CD4-positive, alpha-beta T cell (primary cell): ENCODE measurements around the gene CRYBB3. TPM values are rescaled to one million over a fixed set of nuclear protein-coding genes. Genes with fewer than 3 reads are reported as not detected.

Experiments
- ATAC-seq: fragments of 200-7000 bp; cut with Tn5 transposase; one replicate; pipeline ENCODE4 v1.10.0; 2022; ENCODE audit warnings: mild to moderate bottlenecking; ENCODE audit not compliant: poor library complexity
- CTCF ChIA-PET: fragments of 350-600 bp; sonication (Branson Sonifier 250); formaldehyde crosslinking; loops from one replicate; lab custom pipeline; 2021; ENCODE audit warnings: antibody characterized with exemption, inconsistent platforms; lab: Charles Lee
- POLR2A ChIA-PET: fragments of 350-600 bp; sonication (Branson Sonifier 250); formaldehyde crosslinking; loops from one replicate; lab custom pipeline; 2021; ENCODE audit warnings: antibody characterized with exemption, inconsistent platforms; lab: Charles Lee
- DNase-seq, 14 experiments: peaks; one replicate each; pipeline ENCODE4 v3.0.0-alpha.2; 2013 to 2020; ENCODE audit warnings: mixed read lengths in 2 of 14
- H3K27ac ChIP-seq, 2 donors: one replicate each; pipeline versions ENCODE4 v1.5.1 to v1.7.0; 2013; ENCODE audit warnings: low read length in 2 of 2, low read depth in 1 of 2, mild to moderate bottlenecking in 1 of 2
- H3K27me3 ChIP-seq, 2 experiments: 1 replicate in 1 of 2; 2 replicates in 1 of 2; pipeline versions ENCODE4 v1.6.1 to v1.7.0; 2013; ENCODE audit warnings: low read length in 2 of 2, control low read depth in 1 of 2, mild to moderate bottlenecking in 1 of 2, moderate library complexity in 1 of 2; ENCODE audit not compliant: insufficient read depth in 2 of 2, control insufficient read depth in 1 of 2
- H3K36me3 ChIP-seq: one replicate; pipeline ENCODE4 v1.6.1; 2013; ENCODE audit warnings: low read length, control low read depth; ENCODE audit not compliant: insufficient read depth
- H3K4me1 ChIP-seq: one replicate; pipeline ENCODE4 v1.6.1; 2013; ENCODE audit warnings: low read length, control low read depth; ENCODE audit not compliant: insufficient read depth
- H3K4me3 ChIP-seq: one replicate; pipeline ENCODE4 v1.5.1; 2013; ENCODE audit warnings: mild to moderate bottlenecking, low read length, moderate library complexity
- H3K9me3 ChIP-seq, 2 experiments: 1 replicate in 1 of 2; 2 replicates in 1 of 2; pipeline versions ENCODE4 v1.6.1 to v1.7.0; 2013; ENCODE audit warnings: low read length in 2 of 2, mild to moderate bottlenecking in 2 of 2, control low read depth in 1 of 2, moderate library complexity in 1 of 2; ENCODE audit not compliant: control insufficient read depth in 1 of 2, insufficient read depth in 1 of 2
- H3K27ac Mint-ChIP-seq: one replicate; pipeline ENCODE4 v1.8.0; 2020; ENCODE audit warnings: mixed read lengths
- H3K27me3 Mint-ChIP-seq: one replicate; pipeline ENCODE4 v1.8.0; 2021; ENCODE audit warnings: mixed read lengths
- H3K36me3 Mint-ChIP-seq: one replicate; pipeline ENCODE4 v1.8.0; 2021; ENCODE audit warnings: low read depth, mixed read lengths
- H3K4me1 Mint-ChIP-seq: one replicate; pipeline ENCODE4 v1.8.0; 2021; ENCODE audit warnings: low read depth, mixed read lengths
- H3K4me3 Mint-ChIP-seq: one replicate; pipeline ENCODE4 v1.8.0; 2020; ENCODE audit warnings: mild to moderate bottlenecking, mixed read lengths
- H3K9me3 Mint-ChIP-seq: one replicate; pipeline ENCODE4 v1.8.0; 2020; ENCODE audit warnings: mixed read lengths
- intact Hi-C, 2 experiments: fragments of 100-400 bp; cut with DNase I in 1 of 2; cut with micrococcal nuclease in 1 of 2; formaldehyde crosslinking; loops; one replicate each; pipeline versions ENCODE4 v1.15.1 to v1.9.0; 2023 to 2025; cut with DNase I, micrococcal nuclease
- total RNA-seq, 174 experiments: library from RNA in 2 of 174; stranded (reverse) in 2 of 174; gene quantifications; one replicate each; pipeline ENCODE4 v1.2.3 and lab custom pipeline; 2021 to 2026
- TF ChIP-seq, protein P1 (sequence below): fragments of 200-600 bp; IDR thresholded peaks from one replicate; pipeline ENCODE4 v1.8.0; 2022; ENCODE audit warnings: antibody characterized with exemption, mild to moderate bottlenecking

Gene CRYBB3
- total RNA-seq, 2 experiments from 2014 or later: not detected

DNA sequence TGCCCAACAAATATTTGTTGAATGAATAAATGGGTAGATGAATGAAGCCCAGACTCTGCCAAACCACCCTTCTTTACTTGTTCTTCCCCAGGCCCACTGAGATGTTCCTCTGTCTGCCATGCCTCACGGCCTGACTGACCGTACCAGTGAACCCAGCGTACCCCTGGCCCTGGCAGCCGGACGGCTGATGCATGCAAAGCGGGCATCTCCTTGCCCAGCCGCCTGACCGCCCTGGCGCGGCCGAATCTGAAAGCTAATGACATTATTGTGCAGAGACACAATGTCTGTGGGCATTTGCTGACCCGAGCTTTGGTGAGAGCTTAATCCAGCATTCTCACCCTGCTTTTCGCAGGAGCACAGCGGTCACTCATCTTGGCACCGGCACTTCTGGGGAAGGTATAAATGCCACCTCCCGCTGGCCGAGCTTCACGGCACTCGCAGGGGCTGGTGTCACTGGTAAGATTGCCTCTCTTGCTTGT, 19.6 kb downstream of the CRYBB3 start, which contains the start of gene CRYBB2:
CRYBB2 (plus strand) TSS at position 429 of the 479 bp plus-strand sequence. CDS start 1,791 bp downstream, outside the sequence.
- no peaks in the 10 kb centered on the region for H3K4me1 ChIP-seq

DNA sequence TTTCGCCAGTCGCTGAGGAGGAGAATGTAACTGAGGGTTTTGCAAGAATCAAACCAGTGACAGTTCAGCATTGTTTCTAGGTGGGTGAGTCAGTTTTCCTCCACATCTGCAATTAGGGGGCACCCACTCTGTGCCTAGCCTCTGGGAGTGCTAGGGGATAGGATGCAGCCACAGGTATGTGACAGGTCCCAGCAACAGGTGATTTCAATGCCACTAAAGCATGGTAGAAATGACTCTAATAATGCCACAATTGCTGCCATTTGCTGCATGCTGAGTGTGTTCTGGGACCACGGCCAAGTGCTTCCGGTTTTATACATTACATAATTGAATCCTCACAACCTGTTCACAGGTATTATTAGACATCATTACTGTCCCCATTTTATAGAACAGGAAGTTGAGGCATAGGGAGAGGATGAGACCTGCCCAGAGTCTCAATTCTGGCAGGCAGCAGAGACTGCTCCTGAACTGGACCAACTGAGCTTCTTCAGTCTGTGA, 20.3 kb downstream of the CRYBB3 start:
- H3K4me1 Mint-ChIP-seq: no peaks in the 10 kb centered on the region
- ChIA-PET CTCF (no interaction called here), POLR2A (no interaction called here)
- no peak overlapping the region for H3K4me3 ChIP-seq
- H3K27me3 ChIP-seq: peaks cover 10 to 14% of the 10 kb centered on the region in 2 experiments
- no peak overlapping the region for H3K27ac ChIP-seq
- intact Hi-C loops: no loop called here
- H3K4me3 Mint-ChIP-seq: no peak overlapping the region
- H3K9me3 ChIP-seq: no peaks in the 10 kb centered on the region
- no peaks in the 10 kb centered on the region for H3K36me3 Mint-ChIP-seq
- ATAC-seq: no peak
- no peaks in the 10 kb centered on the region for H3K4me1 ChIP-seq
- no peaks in the 10 kb centered on the region for H3K36me3 ChIP-seq
- DNase-seq: no peak
- no peaks in the 10 kb centered on the region for H3K9me3 Mint-ChIP-seq
- no peak overlapping the region for H3K27ac Mint-ChIP-seq
- H3K27me3 Mint-ChIP-seq: peaks cover 43% of the 10 kb centered on the region
- TF ChIP-seq, protein P1, sequence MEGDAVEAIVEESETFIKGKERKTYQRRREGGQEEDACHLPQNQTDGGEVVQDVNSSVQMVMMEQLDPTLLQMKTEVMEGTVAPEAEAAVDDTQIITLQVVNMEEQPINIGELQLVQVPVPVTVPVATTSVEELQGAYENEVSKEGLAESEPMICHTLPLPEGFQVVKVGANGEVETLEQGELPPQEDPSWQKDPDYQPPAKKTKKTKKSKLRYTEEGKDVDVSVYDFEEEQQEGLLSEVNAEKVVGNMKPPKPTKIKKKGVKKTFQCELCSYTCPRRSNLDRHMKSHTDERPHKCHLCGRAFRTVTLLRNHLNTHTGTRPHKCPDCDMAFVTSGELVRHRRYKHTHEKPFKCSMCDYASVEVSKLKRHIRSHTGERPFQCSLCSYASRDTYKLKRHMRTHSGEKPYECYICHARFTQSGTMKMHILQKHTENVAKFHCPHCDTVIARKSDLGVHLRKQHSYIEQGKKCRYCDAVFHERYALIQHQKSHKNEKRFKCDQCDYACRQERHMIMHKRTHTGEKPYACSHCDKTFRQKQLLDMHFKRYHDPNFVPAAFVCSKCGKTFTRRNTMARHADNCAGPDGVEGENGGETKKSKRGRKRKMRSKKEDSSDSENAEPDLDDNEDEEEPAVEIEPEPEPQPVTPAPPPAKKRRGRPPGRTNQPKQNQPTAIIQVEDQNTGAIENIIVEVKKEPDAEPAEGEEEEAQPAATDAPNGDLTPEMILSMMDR: no peak

More for the DNA sequence above, 19.6 kb downstream of the CRYBB3 start, which contains the start of gene CRYBB2:
- Histone ChIP-seq H3K4me3 (no peak within 1 kb of the TSS), H3K9me3 (no peaks in the 10 kb centered on the region), H3K27me3 (peaks cover 10 to 14% of the 10 kb centered on the region in 2 experiments), H3K27ac (no peak within 1 kb of the TSS), H3K36me3 (no peaks in the 10 kb centered on the region)
- Mint-ChIP-seq H3K9me3 (no peaks in the 10 kb centered on the region), H3K27ac (no peak within 1 kb of the TSS), H3K36me3 (no peaks in the 10 kb centered on the region), H3K4me1 (no peaks in the 10 kb centered on the region), H3K27me3 (peaks cover 47% of the 10 kb centered on the region), H3K4me3 (no peak within 1 kb of the TSS)
- DNase-seq (no peak), ATAC-seq (no peak)
- intact Hi-C loops: no loop called here
- ChIA-PET POLR2A (no interaction called here), CTCF (no interaction called here)
- TF ChIP-seq, protein P1: no peak

DNA sequence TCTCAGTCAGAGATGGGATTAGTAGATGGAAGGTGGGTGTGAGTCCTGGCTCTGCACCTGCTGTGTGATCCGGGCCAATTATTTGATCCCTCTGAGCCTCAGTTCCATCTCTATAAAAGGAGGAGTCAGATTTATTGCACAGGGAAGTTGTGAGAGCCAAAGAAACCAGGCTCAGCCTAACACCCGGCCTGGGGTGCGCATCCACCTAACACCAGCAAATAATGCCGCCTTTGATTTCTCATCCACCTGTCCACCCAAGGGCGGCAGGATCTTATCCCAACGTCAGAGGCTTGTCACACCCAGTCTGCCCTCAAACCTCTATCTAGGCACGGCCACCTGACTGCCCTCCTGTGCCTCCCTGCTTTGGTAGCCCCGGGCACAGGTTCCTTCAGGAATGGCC, 22.1 kb downstream of the CRYBB3 start:
- Histone ChIP-seq H3K36me3 (no peaks in the 10 kb centered on the region), H3K4me3 (no peak overlapping the region), H3K4me1 (no peaks in the 10 kb centered on the region), H3K27me3 (peaks cover 10 to 14% of the 10 kb centered on the region in 2 experiments), H3K9me3 (no peaks in the 10 kb centered on the region), H3K27ac (no peak overlapping the region)
- Mint-ChIP-seq H3K36me3 (no peaks in the 10 kb centered on the region), H3K4me1 (no peaks in the 10 kb centered on the region), H3K27ac (no peak overlapping the region), H3K4me3 (no peak overlapping the region), H3K9me3 (no peaks in the 10 kb centered on the region), H3K27me3 (peaks cover 32% of the 10 kb centered on the region)
- CTCF ChIA-PET: no interaction called here
- no peak for DNase-seq
- no peak for ATAC-seq
- POLR2A ChIA-PET: no interaction called here
- intact Hi-C loops: no loop called here
- TF ChIP-seq, protein P1: no peak
